Panc1 (cell line): ENCODE data around the gene SLC29A2. TPM values are rescaled to one million over a fixed set of nuclear protein-coding genes. Genes with fewer than 3 reads are reported as not detected.
A peak's percentile ranks its signal among the peaks of the same experiment; 100 is the strongest.
"Not testable (repeated sequence)": the region's sequence is repeated elsewhere in the genome, so short reads cannot be mapped to it uniquely, and the experiment has no call there.

Source experiments
- ATAC-seq: fragments of 200-7000 bp; cut with Tn5 transposase; 2 replicates; pipeline ENCODE4 v1.9.1; 2020; ENCODE audit warnings: mild to moderate bottlenecking, moderate library complexity
- BruUV-seq: library from RNA; stranded (reverse); fragments of 400-500 nt; replicated peaks from 2 replicates; lab custom pipeline; 2021; lab: Mats Ljungman, UMichigan
- CTCF ChIA-PET: fragments of 300-600 bp; sonication (Branson Sonifier 250); formaldehyde crosslinking; loops from one replicate; lab custom pipeline; 2022; ENCODE audit warnings: antibody characterized with exemption; lab: Charles Lee
- POLR2A ChIA-PET: fragments of 300-600 bp; sonication (Branson Sonifier 250); formaldehyde crosslinking; loops from one replicate; lab custom pipeline; 2022; ENCODE audit warnings: antibody characterized with exemption; lab: Charles Lee
- DNase-seq: peaks from one replicate; pipeline ENCODE4 v3.0.0-alpha.2; 2010; ENCODE audit warnings: low read depth, low spot score
- H3K27ac ChIP-seq: 2 replicates; pipeline ENCODE4 v1.5.1; 2011; ENCODE audit warnings: mild to moderate bottlenecking, low read length, inconsistent platforms
- H3K27me3 ChIP-seq: fragments of 200-500 bp; sonication (Bioruptor generic); 2 replicates; pipeline ENCODE4 v1.6.0; 2014; ENCODE audit warnings: low read length, inconsistent platforms; ENCODE audit not compliant: control insufficient read depth, insufficient read depth
- H3K36me3 ChIP-seq: fragments of 200-500 bp; sonication (Bioruptor generic); 2 replicates; pipeline ENCODE4 v1.5.1; 2014; ENCODE audit warnings: inconsistent platforms, mild to moderate bottlenecking, low read length, moderate library complexity; ENCODE audit not compliant: control insufficient read depth, insufficient read depth
- H3K4me1 ChIP-seq: 2 replicates; pipeline ENCODE4 v1.5.1; 2011; ENCODE audit warnings: inconsistent platforms, mild to moderate bottlenecking, low read length, moderate library complexity; ENCODE audit not compliant: control insufficient read depth, insufficient read depth
- H3K4me3 ChIP-seq, 2 experiments: 2 replicates each; pipeline ENCODE4 v1.5.1; 2011 to 2012; ENCODE audit warnings: low read depth in 2 of 2, low read length in 2 of 2, mild to moderate bottlenecking in 2 of 2, inconsistent platforms in 1 of 2, moderate library complexity in 1 of 2
- H3K9me3 ChIP-seq: fragments of 200-500 bp; sonication (Bioruptor generic); 2 replicates; pipeline ENCODE4 v1.5.1; 2014; ENCODE audit warnings: low read depth, mild to moderate bottlenecking, inconsistent platforms, low read length, moderate library complexity; ENCODE audit not compliant: control insufficient read depth, insufficient read depth
- TCF7L2 ChIP-seq: IDR thresholded peaks from 2 replicates; pipeline ENCODE4 v1.6.1; 2011; ENCODE audit warnings: mild to moderate bottlenecking, low read depth, low read length, inconsistent platforms
- in situ Hi-C: cut with HindIII; loops from 2 replicates; pipeline ENCODE4 v1.10.0; 2016; ENCODE audit warnings: low sequenced_read_pairs, low pct_unique_long_range_greater_than_20kb
- intact Hi-C: fragments of 100-400 bp; cut with micrococcal nuclease; formaldehyde crosslinking; loops from one replicate; pipeline ENCODE4 v1.10.0; 2022; ENCODE audit not compliant: unreplicated experiment
- total RNA-seq: library from RNA; stranded (reverse); gene quantifications from one replicate; pipeline ENCODE4 v1.2.1, GENCODE V29; 2021; ENCODE audit not compliant: unreplicated experiment
- TF ChIP-seq, protein P1 (sequence below): fragments of 450-650 bp; IDR thresholded peaks from 2 replicates; pipeline ENCODE4 v1.5.1; 2017; ENCODE audit warnings: mild to moderate bottlenecking

SLC29A2 gene
- total RNA-seq, 1 experiment from 2014 or later, result 28.3 TPM

DNA sequence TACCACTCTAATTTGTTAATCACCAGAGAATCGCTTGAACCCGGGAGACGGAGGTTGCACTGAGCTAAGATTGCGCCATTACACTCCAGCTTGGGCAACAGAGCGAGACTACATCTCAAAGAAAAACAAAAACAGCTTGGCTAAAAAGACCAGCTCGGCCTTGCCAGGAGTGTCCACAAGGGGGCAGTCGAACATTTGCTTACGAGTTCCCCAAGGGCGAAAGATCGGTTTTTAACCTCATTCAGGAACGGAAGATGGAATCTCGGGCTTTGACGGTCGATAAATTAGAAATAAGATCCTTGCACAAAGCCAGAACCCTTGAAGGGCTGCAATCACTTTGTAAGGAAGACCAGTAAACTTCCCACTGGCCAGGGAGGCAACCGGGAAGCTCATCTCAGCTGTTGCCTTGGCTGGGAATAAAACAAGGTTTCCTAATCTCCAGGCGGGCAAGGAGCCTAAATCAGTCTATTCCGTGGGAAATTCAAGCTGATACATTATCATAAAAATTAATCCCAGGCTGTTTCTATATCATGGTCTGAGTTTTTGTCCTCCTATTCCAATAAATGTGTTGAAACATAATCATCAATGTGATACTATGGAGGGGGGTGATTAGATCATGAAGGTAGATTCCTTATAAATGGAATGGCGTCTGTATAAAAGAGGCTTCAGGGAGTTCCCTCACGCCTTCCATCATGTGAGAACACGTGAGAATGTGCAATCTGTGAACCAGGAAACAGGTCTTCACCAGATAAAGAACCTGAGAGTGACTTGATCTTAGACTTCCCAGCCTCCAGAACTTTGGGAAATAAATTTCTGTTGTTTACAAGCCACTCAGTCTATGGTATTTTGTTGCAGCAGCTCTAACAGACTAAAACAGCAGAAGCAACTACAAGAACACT is 14.9 kb upstream of the SLC29A2 start:
- TF ChIP-seq, protein P1, sequence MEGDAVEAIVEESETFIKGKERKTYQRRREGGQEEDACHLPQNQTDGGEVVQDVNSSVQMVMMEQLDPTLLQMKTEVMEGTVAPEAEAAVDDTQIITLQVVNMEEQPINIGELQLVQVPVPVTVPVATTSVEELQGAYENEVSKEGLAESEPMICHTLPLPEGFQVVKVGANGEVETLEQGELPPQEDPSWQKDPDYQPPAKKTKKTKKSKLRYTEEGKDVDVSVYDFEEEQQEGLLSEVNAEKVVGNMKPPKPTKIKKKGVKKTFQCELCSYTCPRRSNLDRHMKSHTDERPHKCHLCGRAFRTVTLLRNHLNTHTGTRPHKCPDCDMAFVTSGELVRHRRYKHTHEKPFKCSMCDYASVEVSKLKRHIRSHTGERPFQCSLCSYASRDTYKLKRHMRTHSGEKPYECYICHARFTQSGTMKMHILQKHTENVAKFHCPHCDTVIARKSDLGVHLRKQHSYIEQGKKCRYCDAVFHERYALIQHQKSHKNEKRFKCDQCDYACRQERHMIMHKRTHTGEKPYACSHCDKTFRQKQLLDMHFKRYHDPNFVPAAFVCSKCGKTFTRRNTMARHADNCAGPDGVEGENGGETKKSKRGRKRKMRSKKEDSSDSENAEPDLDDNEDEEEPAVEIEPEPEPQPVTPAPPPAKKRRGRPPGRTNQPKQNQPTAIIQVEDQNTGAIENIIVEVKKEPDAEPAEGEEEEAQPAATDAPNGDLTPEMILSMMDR, result peak; percentile 97
- no peak for TF ChIP-seq TCF7L2
- ChIA-PET POLR2A (interaction anchor here (0.6 kb wide), 1 partner anchor 1221 kb away, joined by 5 read pairs; no protein-coding TSS in a partner anchor), CTCF (interaction anchor here (0.6 to 2.0 kb wide), 16 partner anchors 8 to 818 kb away, joined by 3 to 12 read pairs (median 6); partner anchors contain the start of genes MRPL11 and NPAS4)
- in situ Hi-C loops, result no loop called here
- DNase-seq (peak; percentile 81), ATAC-seq (peak; percentile 91)
- intact Hi-C loops, result no loop called here
- Histone ChIP-seq H3K36me3 (no peaks in the 10 kb centered on the region), H3K27me3 (no peaks in the 10 kb centered on the region), H3K9me3 (no peaks in the 10 kb centered on the region), H3K4me3 (peak overlapping the region; percentile 24 to 40), H3K4me1 (0 out of 2 replicates have a peak, but pooled peaks cover 5% of the 10 kb centered on the region), H3K27ac (peak overlapping the region; percentile 48; the same call in 1 of the 2 replicates)
- BruUV-seq, result no TSS peak

DNA sequence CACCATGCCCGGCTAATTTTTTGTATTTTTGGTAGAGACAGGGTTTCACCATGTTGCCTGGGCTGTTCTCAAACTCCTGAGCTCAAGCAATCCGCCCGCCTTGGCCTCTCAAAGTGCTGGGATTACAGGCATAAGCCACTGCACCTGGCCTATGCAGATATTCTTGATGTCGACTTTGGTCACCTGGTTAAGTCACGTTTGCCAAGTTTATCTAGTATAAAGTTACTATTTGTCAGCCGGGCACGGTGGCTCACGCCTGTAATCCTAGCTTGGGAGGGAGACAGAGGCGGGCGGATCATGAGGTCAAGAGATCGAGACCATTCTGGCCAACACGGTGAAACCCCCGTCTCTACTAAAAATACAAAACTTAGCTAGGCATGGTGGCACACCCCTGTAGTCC is 12.8 kb upstream of the SLC29A2 start:
- CTCF ChIA-PET, result interaction anchor here (0.8 to 1.2 kb wide), 2 partner anchors 9 to 21 kb away, joined by 3 to 4 read pairs; no protein-coding TSS in a partner anchor
- H3K27me3 ChIP-seq, H3K4me3 ChIP-seq, in situ Hi-C loops, ATAC-seq, intact Hi-C loops, H3K36me3 ChIP-seq, DNase-seq, BruUV-seq, H3K9me3 ChIP-seq, H3K4me1 ChIP-seq, H3K27ac ChIP-seq, POLR2A ChIA-PET: not testable (repeated sequence)

DNA sequence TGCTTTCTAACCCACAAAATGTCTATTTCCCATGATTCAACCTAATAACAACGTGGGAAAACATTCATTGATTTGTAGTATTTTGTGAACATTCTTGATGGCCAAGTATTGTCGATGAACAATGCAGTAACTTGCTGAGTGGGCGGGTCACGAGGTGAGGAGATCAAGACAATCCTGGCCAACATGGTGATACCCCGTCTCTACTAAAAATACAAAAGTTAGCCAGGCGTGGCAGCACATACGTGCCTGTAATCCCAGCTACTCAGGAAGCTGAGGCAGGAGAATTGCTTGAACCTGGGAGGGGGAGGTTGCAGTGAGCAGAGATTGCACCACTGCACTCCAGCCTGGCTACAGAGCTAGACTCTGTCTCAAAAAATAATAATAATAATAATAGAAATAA is 8.7 kb upstream of the SLC29A2 start:
- intact Hi-C loops, H3K4me1 ChIP-seq, H3K9me3 ChIP-seq, H3K27ac ChIP-seq, in situ Hi-C loops, H3K27me3 ChIP-seq, BruUV-seq, DNase-seq, H3K36me3 ChIP-seq, H3K4me3 ChIP-seq: not testable (repeated sequence)
- 0 out of 2 replicates have a peak, but pooled peaks have one; percentile 64 for ATAC-seq
- ChIA-PET POLR2A (interaction anchor here (0.6 kb wide), 2 partner anchors 83 to 888 kb away, joined by 4 to 9 read pairs; no protein-coding TSS in a partner anchor), CTCF (interaction anchor here (0.6 to 1.0 kb wide), 2 partner anchors 9 to 75 kb away, joined by 3 to 5 read pairs; no protein-coding TSS in a partner anchor)

DNA sequence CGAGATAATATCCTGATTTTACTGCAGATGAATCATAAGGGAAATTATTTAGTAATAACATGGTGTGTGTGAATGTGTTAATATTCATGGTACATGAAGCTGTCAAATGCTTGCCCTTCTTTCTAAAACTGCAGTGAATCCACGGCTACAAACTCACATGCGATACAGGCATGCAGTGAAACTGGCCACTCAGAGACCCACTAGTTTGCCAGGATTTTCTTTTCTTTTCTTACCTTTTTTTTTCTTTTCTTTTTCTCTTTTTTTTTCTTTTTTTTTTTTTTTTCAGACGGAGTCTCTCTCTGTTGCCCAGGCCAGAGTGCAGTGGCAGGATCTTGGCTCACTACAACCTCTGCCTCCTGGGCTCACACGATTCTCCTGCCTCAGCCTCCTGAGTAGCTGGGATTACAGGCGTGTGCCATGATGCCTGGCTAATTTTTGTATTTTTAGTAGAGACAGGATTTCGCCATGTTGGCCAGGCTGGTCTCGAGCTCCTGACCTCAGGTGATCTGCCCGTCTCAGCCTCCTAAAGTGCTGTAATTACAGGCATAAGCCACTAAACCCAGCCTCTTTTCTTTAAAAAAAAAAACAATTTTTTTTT is 2.2 kb upstream of the SLC29A2 start:
- DNase-seq, H3K4me3 ChIP-seq, POLR2A ChIA-PET, H3K27ac ChIP-seq, BruUV-seq, intact Hi-C loops, H3K9me3 ChIP-seq, CTCF ChIA-PET, H3K36me3 ChIP-seq, H3K27me3 ChIP-seq, in situ Hi-C loops, ATAC-seq: not testable (repeated sequence)
- H3K4me1 ChIP-seq, result peaks cover 15% of the 10 kb centered on the region; the same call in 1 of the 2 replicates
